KOPT-K1 (cell line): ENCODE measurements around the gene PREX1.

Experiments used
- H3K27ac ChIP-seq: fragments of 200-600 bp; sonication (generic); 2 replicates; pipeline ENCODE4 v1.5.1; 2016; ENCODE audit warnings: antibody characterized with exemption, mild to moderate bottlenecking, low read depth, low read length; ENCODE audit not compliant: poor library complexity, severe bottlenecking
- H3K36me3 ChIP-seq: fragments of 200-600 bp; sonication (generic); 2 replicates; pipeline ENCODE4 v1.5.1; 2017; ENCODE audit warnings: antibody characterized with exemption, mild to moderate bottlenecking, low read length, moderate library complexity; ENCODE audit not compliant: insufficient read depth
- H3K9me3 ChIP-seq: fragments of 200-600 bp; sonication (generic); 2 replicates; pipeline ENCODE4 v1.5.1; 2017; ENCODE audit warnings: antibody characterized with exemption, low read length, mild to moderate bottlenecking; ENCODE audit not compliant: insufficient read depth, poor library complexity, severe bottlenecking

Gene PREX1

DNA sequence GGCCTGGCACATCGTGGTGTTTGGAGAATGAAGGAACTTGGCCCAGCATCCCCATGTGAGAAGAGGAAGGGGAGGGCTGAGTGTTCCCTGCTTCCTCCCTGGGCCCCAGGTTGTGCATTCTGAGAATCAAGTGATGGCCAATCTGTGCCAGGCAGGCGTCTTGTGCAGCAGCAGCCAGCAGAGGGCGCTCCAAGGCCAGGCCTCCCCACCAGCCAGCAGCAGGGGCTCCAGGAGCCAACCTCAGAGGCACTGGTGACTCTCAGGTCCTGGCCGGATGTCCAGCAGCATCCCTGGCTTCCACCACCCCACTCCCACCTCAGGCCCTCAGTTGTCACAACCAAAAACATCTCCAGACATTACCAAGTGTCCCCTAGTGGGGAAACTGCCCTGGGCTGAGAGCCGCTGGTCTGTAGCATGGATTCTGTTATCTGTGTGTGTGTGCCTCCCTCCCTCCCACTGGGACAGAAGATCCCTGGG, 192.0 kb downstream of the PREX1 start:
- Histone ChIP-seq H3K9me3 (no peaks in the 10 kb centered on the region), H3K27ac (no peak overlapping the region), H3K36me3 (peaks cover 29% of the 10 kb centered on the region; the same call in 1 of the 2 replicates)

DNA sequence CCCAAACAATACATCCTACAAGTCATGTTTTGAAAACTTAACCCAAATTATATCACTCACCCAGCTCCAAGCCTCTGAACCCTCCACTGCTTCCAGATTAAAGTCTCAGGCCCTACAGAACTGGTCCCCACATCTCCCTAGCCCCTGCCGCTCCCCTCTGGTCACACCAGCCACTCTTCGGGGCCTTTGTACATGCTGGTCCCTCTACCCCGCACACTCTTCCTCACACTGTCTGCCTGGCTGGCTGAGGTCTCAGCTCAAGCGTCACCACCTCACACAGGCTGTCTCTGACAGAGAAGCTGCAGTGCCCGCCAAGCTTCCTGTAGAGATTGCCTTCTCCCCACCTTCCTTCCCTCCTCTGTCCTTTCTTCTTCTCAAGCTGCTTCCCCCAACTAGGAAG, 192.4 kb downstream of the PREX1 start:
- Histone ChIP-seq H3K27ac (no peak overlapping the region), H3K9me3 (no peaks in the 10 kb centered on the region), H3K36me3 (peaks cover 25% of the 10 kb centered on the region; the same call in 1 of the 2 replicates)

DNA sequence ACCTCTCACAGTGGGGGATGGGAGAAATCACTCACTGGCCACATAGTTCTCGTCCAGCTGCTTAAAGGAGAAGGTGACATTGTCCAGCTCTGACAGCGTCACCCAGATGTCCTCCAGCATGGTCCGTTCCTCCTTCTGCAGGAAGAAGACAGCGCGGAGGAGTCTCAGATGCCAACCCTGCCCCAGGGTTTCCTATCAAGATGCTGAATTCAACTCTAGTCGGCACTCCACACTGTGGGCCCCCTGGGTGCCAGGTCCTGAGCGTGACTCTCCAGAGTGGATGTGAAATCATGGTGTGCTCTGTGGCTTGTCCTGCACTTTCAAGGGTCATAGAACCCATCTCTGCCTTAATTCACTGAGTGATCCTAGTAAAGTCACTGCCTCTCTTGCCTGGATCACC, 193.2 kb downstream of the PREX1 start:
- Histone ChIP-seq H3K36me3 (peaks cover 18% of the 10 kb centered on the region; the same call in 1 of the 2 replicates), H3K9me3 (no peaks in the 10 kb centered on the region), H3K27ac (no peak overlapping the region)

DNA sequence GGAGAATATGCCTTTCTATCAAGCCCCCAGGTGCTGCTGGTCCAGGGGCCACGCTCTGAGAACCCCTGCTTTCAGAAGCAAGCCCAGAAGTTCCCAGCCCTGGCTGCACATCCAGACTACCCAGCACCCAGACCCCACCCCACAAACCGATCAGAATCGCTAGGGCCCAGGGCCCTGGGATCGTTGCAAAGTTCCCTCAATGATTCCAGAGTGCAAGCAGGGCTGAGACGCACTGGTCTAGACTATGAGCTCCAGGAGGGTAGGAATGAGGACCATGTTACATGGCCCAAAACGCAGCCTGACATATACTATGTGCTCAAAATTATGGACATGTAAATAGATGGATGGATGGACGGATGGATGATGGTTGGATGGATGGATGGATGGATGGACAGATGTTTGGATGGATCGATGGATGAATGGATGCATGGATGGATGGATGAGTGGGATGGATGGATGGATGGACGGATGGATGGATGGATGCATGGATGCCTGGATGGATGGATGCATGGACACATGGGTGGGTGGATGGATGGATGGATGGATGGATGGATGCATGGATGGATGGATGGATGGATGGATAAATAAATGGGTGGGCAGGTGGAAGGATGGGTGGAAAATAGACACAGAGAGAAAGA, 194.1 kb downstream of the PREX1 start:
- peaks cover 11% of the 10 kb centered on the region; the same call in 1 of the 2 replicates for H3K36me3 ChIP-seq
- H3K9me3 ChIP-seq = no peaks in the 10 kb centered on the region
- no peak overlapping the region for H3K27ac ChIP-seq

DNA sequence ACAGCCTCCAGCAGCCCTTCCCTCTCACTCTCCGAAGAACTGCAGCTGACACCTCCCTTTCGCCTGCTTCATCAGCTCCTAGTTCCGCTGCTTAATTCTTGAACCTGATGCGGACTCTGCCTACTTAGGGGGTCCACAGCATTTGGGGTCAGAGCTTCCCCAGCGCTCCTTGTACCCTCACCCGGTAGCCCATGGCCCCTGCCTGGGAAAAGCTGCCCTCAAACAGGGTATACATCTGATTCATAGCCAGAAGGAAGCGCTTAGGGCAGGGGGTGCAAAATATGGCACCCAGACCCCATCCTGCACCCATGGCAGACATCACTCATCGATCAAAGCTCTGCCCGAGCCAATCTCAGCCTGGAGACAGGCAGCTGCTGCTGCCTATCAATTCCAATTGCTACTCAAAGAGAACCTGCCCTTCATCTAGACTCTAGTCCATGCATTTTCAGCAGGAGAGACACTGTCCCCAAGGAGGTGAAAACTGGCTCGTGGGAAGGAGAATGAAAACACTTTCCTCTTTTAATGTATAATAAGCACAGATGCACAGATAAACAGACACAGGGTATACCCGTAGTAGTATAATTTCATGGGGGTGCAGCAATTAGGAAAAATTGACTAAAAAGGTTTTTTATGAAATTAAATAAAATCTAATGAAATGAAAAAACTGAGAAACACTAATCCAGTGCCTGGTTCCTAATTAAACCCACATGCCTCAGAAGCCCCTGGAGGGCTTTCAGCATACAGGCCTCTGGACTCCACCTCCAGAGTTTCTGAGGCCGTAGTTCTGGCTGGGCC, 194.8 kb downstream of the PREX1 start:
- H3K36me3 ChIP-seq = peaks cover 3% of the 10 kb centered on the region; the same call in 1 of the 2 replicates
- no peak overlapping the region for H3K27ac ChIP-seq
- H3K9me3 ChIP-seq = no peaks in the 10 kb centered on the region

DNA sequence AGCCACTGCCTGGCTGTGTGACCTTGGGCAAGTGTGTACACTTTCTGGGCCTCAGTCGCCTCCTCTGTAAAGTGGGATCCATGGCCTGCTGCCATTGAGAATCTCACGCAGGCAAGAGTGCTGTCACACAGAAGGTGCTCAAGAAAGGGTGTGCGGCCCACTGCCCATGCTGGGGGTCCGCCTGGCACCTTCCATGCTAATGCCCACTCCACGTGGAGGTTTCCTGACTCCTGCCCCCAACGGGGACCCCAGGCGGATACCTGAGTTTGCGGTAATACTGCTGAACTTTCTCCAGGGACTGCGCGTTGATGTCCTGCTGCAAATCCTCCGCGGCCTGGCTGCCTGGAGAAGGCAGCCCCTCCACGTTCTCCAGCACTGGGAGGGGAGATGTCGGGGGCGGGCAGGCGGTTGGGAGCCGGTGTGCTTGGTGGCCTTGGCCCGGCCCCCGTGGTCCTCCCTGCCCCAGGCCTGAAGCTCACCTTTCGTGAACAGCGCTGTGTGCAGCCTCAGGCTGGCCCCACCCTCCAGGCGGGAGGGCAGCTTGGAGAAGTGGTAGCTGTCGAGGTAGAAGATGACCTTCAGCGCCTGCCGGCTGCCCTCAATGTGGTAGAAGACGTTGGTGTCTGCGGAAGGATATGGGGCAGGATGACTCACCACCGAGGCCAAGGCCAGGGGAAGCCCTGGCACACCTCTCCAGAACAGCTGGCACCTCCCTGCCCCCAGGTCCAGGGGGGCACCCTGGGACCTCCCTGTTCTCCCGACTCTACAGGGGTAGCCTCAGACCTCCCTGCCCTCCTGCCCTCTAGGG, 195.6 kb downstream of the PREX1 start:
- Histone ChIP-seq H3K27ac (no peak overlapping the region), H3K9me3 (no peaks in the 10 kb centered on the region), H3K36me3 (no peaks in the 10 kb centered on the region; the same call in 1 of the 2 replicates)

DNA sequence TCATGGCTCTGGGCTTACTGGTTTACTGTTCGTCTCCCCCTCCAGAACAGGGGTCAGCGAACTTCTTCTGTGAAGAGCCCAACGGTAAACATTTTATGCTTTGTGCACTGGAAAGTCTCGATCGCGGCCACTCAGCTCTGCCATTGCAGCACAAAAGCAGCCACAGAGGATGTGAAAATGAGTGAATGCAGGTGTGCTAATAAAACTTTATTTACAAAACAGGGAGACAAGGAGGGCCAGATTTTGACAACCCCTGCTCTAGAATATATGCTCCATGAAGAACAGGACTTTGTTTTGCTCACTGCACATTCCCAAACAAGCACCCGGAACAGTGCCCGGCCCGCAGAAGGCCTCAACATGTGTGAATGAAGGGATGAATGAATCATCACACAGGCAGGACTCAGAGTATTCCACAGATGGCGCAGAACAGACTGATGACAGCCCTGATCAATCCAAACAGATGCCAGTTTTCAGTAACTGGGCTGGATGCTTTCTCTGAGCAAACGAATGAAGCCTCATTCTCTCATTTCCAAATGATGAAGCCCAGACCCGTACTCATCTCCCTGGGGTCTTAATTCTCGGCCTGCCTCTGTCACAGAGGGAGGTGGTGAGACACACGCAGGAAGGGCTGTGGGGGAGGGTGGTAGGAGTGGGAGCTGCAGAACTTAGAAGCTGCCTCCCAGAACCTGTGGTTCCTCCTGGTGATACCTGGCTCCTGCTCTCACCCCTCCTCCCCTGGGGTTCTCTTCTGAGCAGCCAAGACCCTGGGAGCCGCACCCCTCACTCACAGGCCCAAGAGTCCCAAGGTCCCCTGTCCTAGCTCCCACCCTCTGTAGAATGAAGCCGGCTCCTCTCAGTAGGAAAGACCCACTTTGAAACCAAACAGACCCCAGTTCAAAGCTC, 196.4 kb downstream of the PREX1 start:
- H3K9me3 ChIP-seq = no peaks in the 10 kb centered on the region
- H3K27ac ChIP-seq = no peak overlapping the region
- no peaks in the 10 kb centered on the region for H3K36me3 ChIP-seq

DNA sequence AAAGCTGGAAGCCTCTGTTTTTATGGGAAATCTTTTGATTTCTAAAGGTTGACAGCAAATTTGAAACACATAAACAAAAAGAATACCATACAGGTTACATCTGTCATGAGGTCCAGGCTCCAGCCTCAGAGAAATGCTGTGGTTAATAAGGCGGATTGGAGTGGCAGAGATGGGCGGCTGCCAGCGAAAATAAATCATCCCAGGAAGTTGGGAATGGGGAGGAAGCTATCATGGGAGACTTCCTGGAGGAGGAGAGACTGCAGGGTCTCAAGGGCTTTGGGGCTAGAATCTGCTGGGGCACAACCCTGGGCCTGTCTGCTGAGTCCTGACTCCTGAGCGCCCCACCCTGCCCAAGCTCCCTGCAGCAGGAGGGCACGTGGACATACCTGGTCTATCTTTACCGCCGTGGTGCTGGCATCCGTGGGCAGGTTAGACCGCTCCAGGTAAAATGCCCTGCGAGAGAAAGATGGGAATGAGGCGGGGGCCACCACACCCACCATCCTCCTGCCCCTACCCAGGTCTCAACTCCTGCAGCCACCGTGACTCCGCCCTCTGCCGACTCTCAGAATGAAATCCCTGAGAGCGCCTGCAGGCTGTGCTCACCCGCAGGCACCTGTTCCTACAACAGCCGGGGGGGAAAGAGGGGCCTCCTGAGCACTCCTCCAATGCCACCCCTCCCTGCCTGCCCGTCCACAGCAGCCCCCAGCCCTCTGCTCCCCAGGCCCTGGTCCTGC, 197.3 kb downstream of the PREX1 start:
- peaks cover 1% of the 10 kb centered on the region; the same call in 1 of the 2 replicates for H3K36me3 ChIP-seq
- H3K9me3 ChIP-seq = no peaks in the 10 kb centered on the region
- no peak overlapping the region for H3K27ac ChIP-seq

DNA sequence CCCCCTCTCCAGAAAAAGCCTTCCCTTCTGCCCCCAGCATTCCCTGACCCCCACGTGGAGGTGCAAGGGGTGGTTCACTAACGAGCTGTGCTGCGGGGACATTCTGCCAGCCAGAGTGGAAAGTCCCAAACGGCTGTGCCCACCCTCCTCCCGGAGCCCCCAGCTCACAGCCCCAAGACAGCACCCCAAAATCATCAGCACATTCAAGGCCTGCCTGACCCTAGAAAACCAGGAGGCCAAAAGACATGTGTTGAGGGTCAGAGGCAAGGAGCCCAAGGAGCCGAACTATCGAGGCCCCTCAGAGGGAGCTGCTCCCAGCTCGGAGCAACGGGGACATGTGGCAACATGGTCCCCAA, 197.9 kb downstream of the PREX1 start:
- H3K36me3 ChIP-seq = peaks cover 6% of the 10 kb centered on the region; the same call in 1 of the 2 replicates
- no peak overlapping the region for H3K27ac ChIP-seq
- no peaks in the 10 kb centered on the region for H3K9me3 ChIP-seq

DNA sequence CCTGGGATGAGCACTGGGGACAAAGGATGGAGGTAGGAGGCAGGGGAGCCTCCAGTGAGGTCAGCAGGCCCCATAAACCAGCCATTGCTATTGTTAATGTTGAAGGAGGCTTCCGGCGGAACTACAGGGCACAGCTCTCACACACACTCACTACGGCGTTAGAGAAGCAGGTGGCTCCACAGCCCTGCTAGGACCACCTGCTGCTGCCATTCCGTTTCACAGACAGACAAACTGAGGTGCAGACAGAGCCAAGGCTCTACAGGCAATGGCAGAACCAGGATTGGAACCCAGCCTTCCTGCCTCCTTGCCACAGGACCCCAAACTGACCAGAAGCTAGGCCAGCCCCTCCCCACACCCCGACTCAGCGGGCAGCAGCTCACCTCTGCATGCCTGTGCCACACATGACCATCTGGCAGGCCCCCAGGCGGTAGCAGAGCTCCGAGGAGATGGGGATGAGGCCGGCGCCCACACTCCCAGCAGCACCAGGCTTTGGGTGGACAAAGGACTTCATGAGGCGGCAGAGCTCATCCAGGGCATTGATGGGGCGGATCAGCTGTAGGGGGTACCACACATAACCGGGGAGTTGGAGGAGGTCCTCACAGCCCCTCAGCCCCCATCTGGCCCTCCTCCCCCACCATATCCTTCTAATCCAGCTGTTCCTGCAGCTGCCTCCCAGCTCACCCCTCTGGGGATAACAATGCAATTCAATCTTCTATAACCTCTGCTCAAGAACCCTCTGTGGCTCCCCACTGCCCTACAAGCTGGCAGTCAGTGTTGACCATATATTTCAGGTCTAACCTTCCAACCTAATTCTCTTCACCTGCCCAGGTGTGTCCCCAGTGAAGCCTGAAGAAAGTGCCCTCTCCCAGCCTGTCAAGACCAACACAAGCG, 198.5 kb downstream of the PREX1 start:
- Histone ChIP-seq H3K9me3 (no peaks in the 10 kb centered on the region), H3K27ac (no peak overlapping the region), H3K36me3 (peaks cover 6% of the 10 kb centered on the region; the same call in 1 of the 2 replicates)

DNA sequence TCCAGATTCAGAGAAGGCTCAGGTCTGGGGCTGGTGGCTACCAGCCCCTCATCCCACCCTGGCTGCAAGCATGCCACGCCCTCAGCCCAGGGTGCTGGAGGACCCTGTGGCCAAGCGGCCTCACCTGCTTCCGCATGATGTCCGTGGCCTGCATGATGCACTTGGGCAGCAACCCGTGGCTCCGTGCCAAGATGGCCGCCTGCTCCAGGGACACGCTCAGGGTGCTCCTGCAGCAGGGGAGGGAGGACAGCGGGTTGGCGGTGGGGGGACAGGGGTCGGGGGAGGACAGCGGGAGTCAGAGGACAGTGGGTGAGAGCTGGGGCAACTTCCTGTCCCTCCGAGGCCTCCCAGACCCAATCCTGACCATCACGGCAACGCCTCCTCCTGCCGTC, 200.1 kb downstream of the PREX1 start:
- peaks cover 6% of the 10 kb centered on the region; the same call in 1 of the 2 replicates for H3K36me3 ChIP-seq
- H3K9me3 ChIP-seq = no peaks in the 10 kb centered on the region

DNA sequence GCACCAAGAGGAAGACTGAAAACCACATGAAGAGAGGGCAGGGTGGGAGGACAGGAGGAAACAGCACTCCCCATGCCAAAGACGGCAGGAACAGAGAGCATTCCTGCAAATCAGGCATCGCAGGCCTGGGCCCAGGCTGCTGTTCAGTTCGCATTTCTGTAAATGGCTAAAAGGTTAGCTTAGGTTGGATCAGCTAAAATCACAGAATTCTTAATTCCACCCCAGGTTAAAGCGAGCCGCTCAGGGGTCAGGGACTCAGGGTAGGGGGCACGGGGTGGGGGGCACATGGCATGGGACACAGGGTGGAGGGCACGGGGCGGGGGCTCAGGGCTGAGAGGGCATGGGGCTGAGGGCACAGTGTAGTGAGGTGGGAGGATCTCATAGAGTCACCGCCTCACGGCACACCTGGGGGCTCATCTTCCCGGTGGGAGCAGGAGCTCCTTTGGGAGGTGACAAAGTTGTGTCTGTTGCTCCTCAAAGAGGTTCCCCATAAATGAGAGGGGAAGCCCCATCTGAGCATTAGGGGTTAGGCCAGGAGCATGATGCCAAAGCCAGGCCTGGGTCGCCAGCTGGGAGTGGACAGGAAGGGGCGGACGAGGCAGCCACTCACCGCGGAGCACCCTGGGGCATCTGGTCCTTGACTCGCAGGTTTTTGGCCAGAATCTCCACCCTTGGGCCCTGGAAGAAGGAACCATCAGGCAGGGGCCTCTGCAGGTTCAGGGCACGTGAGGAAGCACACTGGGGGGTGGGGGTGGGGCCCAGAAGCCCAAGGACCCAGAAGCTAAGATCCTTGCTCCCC, 200.7 kb downstream of the PREX1 start:
- Histone ChIP-seq H3K27ac (no peak overlapping the region), H3K9me3 (no peaks in the 10 kb centered on the region), H3K36me3 (peaks cover 6% of the 10 kb centered on the region; the same call in 1 of the 2 replicates)

More for the DNA sequence above, 200.1 kb downstream of the PREX1 start:
- H3K27ac ChIP-seq = no peak overlapping the region
